ENCODE measurements around the gene CAMK4.
"Not testable (repeated sequence)": the region's sequence is repeated elsewhere in the genome, so short reads cannot be mapped to it uniquely, and the experiment has no call there.

Gene CAMK4

GRCh38 chr5:111310711-111311620 is 86.8 kb downstream of the CAMK4 start:
- DNase-seq: no peak

GRCh38 chr5:111311666-111312065 is 87.5 kb downstream of the CAMK4 start:
- no peak for DNase-seq

GRCh38 chr5:111313017-111313724 is 89.0 kb downstream of the CAMK4 start:
- DNase-seq: peak in 2 of 56 donors; percentile 1 to 2

GRCh38 chr5:111320953-111321352 is 96.8 kb downstream of the CAMK4 start:
- DNase-seq: no peak

GRCh38 chr5:111321376-111321775 is 97.2 kb downstream of the CAMK4 start:
- DNase-seq: no peak

- DNase-seq: no peak
Measured at GRCh38 chr5:111326551-111326950, 102.4 kb downstream of the CAMK4 start.

GRCh38 chr5:111337133-111337532 is 112.9 kb downstream of the CAMK4 start:
- DNase-seq: no peak

GRCh38 chr5:111337688-111338087 is 113.5 kb downstream of the CAMK4 start:
- DNase-seq: no peak

GRCh38 chr5:111345731-111346130 is 121.5 kb downstream of the CAMK4 start:
- DNase-seq: no peak

- DNase-seq: no peak
Measured at GRCh38 chr5:111347021-111347420, 122.8 kb downstream of the CAMK4 start.

- DNase-seq: no peak
Measured at GRCh38 chr5:111348661-111349329, 124.6 kb downstream of the CAMK4 start.

- no peak for DNase-seq
Measured at GRCh38 chr5:111349429-111349828, 125.2 kb downstream of the CAMK4 start.

GRCh38 chr5:111353035-111353434 is 128.9 kb downstream of the CAMK4 start:
- DNase-seq: no peak

- not testable (repeated sequence) for DNase-seq
Measured at GRCh38 chr5:111358726-111359125, 134.5 kb downstream of the CAMK4 start.

GRCh38 chr5:111360173-111360572 is 136.0 kb downstream of the CAMK4 start:
- DNase-seq: no peak

- DNase-seq: no peak
Measured at GRCh38 chr5:111364992-111365391, 140.8 kb downstream of the CAMK4 start.

GRCh38 chr5:111366388-111366787 is 142.2 kb downstream of the CAMK4 start:
- no peak for DNase-seq

- no peak for DNase-seq
Measured at GRCh38 chr5:111367115-111367514, 142.9 kb downstream of the CAMK4 start.

GRCh38 chr5:111372799-111373198 is 148.6 kb downstream of the CAMK4 start:
- DNase-seq: no peak

- no peak for DNase-seq
Measured at GRCh38 chr5:111374380-111374779, 150.2 kb downstream of the CAMK4 start.

GRCh38 chr5:111375645-111376044 is 151.5 kb downstream of the CAMK4 start:
- no peak for DNase-seq

- no peak for DNase-seq
Measured at GRCh38 chr5:111377306-111377705, 153.1 kb downstream of the CAMK4 start.

Data from nucleus accumbens (tissue), 56 donors.